GM19455 (cell line): ENCODE results near the gene KATNAL2.
"Not testable (repeated sequence)": the region's sequence is repeated elsewhere in the genome, so short reads cannot be mapped to it uniquely, and the experiment has no call there.

Experiments used
- ATAC-seq: cut with Tn5 transposase; IDR thresholded peaks from one replicate; pipeline ENCODE4 v1.9.1; 2021; ENCODE audit not compliant: unreplicated experiment

The KATNAL2 gene

DNA sequence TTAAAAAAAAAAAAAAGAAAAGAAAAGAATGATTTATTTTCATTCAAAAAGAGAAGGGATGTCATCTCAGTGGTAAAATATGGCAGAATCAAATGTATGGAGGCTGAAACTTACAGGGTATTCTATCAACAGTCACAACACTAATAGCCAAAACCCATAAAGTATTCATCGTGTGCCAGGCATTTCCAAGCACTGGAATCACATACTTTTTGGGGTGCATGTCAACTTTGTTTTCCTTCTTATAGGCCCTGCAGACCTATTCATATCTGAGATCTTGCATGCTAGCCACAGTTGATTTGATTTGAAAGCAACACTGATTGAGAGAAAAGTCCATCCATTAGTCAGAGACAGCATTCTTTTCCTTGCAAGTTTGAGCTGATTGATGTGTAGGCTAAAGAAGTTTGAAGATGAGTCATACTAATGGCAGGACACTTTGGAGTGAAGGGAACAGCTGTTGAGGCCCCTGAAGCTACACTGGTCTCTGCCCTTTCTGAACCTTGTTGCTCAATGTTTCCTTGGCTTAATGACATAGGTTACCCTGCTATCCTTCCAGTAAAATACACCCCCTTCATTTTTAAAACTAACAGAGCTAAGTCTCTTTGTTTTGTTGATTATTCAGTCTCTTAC is 22.0 kb downstream of the KATNAL2 start:
- no peak for ATAC-seq

DNA sequence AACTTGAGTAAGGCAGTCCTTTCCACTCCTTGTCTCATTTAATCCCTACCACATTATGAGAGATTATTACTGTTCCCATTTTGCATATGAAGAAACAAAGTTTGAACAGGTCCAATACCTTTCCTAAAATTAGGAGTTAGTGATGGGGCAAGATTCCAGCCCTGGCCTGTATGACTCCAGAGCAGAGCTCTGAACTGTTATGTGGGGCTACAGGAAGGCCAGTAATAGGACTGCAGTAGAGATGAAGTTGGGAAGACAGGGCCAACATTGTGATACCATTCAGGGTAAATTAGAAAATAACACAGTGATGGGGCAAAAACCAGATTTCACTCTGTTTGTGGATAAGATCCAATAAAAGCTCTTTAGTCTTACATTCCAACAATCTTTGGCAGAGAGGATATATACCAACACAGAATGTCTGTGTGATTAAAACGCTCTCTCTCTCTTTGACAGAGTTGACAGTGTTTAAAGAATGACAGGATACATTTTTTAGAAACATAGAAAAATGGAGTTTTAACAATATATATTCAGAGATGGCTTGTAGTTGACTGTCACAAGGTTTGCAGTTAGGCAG is 22.7 kb downstream of the KATNAL2 start:
- no peak for ATAC-seq

DNA sequence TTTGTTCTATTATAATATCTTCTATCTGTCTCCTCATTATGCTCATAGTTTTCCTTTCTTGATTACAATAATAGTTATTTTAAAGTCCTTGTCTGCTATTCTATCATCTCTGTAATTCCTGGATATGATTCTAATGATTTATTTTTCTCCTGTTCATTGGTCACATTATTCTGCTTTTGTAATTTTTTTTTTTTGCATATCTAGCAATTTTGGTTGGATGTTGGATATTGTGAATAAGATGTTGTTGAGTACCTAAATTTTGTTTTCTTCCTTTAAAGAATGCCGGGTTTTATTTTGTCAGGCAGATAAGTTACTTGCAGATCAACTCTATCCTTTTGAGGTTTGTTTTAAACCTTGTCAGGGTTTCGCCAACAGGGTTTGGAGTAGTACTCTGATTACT is 25.2 kb downstream of the KATNAL2 start:
- no peak for ATAC-seq

DNA sequence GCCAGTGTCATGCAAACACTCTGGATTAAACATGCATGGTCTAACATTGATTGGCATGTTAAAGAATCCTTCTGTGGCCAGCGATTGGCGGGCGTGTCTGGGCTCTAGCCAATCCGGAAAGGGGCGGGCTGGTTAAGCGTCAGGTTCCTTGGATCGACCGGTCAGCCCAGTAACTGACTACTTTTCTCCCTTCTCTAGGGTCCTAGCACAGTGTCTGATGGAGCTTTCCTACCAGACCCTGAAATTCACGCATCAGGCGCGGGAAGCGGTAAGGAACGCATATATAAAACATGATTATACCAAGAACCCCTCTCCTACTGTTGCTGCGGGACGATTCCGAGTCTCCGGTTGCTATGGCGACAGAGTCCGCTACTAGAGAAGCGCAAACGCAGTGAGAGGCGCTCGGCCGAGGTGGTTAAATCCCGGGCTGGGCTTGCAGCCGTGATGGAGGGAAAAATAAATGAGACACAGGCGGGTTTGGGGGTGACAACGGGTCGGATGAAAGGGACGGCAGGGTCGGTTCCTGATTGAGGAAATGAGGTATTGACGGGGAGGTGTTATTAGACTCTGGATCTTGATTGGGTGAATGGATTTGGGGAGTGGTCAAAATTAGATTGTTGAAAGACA is 29.4 kb downstream of the KATNAL2 start:
- ATAC-seq, result peak; percentile 93

DNA sequence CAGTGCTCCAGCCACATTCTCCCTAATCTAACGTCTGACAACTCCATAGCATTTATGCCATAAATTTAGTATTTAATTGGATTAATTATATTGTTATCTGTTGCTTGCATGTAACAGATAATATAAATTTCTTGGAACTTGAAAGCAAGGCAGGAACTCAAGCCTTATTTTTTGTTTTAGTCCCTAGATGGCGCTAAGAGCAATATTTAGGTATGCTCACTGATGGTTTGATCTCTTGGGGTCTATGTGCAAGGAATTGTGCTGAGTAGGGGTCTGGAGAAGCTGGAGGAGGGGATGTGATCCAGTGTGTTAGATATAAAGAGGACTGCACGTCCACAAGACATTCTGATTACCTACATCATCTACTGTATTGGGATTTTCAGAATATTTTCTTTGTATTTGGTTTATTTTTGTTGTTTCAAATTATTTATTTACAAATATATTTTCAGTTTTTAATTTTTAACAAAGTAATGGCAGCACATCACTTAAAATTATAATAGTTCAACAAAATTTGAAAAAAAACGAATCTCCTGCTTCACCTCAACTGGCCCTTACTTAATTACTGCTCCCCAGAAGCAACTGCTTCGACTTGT is 32.8 kb downstream of the KATNAL2 start:
- no peak for ATAC-seq

DNA sequence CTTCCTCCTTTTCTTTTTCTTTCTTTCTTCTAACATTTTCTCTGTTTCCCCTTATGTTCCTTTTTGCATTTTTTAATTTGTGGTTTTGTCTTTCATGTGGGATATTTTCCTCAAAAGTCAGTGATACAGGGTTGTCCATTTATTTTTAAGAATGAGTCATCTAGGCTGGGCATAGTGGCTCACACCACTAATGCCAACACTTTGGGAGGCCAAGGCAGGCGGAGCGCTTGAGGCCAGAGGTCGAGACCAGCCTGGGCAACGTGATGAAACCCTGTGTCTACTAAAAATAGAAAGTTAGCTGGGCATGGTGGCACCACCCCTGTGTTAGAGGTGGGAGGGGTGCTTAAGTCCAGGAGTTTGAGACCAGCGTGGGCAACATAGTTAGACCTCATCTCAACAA is 35.8 kb downstream of the KATNAL2 start:
- no peak for ATAC-seq

DNA sequence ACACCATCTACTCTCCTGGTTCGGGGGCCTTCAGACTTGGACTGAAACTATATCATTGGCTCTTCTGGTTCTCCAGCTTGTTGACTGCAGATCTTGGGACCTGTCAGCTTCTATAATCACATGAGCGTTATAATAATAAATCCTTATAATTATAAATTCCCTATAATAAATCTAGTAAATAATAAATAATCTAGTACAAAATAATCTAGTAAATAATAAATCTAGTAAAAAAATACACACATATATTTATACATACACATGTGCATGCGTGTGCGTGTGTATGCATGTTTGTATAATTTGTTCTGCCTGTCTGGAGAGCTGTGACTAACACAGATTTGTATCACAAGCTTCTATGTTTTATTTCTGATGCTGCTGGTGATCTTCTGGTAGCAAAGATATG is 40.8 kb downstream of the KATNAL2 start:
- ATAC-seq, result no peak

DNA sequence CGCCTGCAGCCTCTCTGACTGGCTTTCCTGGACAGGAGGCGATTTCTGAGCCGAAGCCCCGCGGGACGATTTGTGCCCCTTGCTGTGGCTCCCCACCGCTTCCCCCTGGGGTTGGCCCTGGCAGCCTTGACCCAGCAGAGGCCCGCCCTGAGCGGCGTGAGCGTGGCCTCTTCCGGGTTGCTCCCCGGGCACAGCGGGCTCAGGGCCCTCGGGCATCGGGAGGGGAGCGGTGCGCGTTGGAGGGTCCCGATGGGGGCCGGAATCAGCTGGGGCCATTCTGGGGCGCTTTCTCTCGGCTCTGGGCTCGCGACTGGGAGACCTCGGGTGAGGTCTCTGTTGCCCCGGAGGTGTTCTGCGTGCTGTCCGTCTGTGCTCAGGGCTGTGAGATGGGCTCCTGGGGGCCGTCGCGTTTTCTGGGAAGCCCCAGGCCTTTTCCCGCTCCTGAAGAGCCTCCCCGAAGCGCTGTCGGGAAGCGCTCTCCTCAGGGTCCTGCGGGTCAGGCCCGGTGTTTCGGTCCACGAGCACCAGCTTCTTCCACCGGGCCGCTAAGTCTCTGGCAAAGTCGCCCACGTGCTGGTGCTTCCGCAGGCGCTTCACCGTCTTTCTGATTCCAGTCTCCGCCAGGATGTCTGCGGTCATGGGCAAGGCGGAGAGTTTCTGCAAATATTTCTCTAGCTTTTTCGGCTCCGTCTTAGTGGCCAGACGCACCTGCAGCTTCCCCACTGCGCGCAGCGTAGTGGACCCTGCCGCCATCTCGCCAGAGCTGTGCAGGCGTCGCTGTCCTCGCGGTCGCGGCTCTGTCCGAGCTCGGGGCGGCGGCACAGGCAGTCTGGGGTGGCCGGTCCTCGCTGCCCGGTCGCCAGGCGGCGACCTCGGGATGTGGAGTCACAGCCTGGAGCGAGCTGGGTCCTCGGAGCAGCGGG is 46.5 kb downstream of the KATNAL2 start:
- ATAC-seq, result not testable (repeated sequence)

DNA sequence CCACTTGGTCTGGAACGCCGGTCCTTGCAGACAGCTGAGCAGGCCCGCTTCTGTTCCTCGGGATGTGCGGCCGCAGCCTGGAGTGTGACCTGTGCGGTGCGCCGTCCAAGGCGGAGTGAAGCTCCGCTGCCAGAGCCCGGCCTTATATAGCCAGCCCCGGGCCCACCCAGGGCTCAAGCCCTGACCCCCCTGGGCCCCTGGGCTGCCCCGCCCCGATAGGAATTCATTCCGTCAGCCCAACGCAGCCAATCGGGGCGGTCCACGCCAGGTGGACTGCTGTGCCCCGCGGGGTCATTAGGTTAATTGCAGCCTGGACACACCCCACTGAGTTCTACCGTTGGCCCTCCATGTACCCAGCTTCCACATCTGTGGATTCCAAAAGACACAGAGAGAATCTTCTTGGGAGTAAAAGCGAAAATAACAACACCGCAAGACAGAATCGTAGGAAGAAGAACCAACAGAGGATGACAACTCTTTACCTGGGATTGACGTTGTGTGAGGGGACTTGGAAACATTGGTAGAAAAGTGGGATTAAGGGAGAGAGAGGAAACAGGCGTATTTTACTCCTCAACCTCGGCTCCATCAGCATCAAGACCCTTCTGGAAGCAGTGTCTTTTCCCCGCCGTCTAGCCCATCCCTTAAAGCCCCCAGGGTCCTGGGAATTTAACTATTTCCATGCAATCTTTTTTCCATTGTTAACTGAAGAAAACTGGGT is 47.3 kb downstream of the KATNAL2 start:
- not testable (repeated sequence) for ATAC-seq

DNA sequence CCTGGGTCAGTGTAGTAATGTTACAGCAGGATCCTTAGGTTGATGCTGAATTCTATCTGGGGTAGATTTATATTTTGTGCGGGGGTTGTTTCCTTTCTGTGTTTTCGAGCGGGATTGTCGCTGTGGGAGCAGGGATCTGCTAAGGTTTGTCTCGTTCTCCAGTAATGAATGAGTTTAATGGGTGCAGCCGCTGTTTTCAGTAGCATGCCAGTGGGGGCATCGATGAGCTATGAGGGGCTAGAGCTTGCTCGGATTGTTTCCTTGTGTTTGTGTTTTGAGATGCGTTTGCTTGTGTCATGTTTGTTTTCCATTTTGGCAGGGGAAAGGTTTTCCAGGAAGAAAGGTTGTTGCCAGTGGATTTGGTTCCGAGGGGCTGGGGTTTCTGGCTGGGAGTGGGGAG is 48.9 kb downstream of the KATNAL2 start:
- ATAC-seq, result not testable (repeated sequence)

DNA sequence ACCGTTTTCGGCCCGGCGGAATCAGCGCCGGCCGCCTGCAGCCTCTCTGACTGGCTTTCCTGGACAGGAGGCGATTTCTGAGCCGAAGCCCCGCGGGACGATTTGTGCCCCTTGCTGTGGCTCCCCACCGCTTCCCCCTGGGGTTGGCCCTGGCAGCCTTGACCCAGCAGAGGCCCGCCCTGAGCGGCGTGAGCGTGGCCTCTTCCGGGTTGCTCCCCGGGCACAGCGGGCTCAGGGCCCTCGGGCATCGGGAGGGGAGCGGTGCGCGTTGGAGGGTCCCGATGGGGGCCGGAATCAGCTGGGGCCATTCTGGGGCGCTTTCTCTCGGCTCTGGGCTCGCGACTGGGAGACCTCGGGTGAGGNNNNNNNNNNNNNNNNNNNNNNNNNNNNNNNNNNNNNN is 52.1 kb downstream of the KATNAL2 start:
- not testable (repeated sequence) for ATAC-seq

DNA sequence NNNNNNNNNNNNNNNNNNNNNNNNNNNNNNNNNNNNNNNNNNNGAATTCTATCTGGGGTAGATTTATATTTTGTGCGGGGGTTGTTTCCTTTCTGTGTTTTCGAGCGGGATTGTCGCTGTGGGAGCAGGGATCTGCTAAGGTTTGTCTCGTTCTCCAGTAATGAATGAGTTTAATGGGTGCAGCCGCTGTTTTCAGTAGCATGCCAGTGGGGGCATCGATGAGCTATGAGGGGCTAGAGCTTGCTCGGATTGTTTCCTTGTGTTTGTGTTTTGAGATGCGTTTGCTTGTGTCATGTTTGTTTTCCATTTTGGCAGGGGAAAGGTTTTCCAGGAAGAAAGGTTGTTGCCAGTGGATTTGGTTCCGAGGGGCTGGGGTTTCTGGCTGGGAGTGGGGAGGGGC is 102.5 kb downstream of the KATNAL2 start:
- ATAC-seq, result not testable (repeated sequence)

DNA sequence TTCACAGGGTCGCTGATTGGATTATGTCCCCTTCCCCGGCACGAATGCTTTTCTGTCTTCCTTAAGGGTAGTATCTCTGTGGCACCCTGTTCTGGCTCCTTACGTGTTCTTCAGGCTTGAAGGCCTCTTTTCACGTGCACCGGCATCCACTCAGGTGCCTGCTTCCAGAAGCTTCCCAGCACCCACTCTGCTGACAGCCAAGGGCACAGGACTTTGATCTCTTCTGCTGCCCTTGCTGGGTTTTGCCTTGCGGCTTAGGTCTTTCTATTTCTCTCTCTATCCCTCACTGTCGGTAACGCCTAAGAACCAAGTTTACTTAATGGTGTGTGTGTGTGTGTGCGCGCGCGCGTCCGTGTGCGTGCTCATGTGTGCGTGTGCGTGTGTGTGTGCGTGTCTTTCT is 103.4 kb downstream of the KATNAL2 start:
- ATAC-seq, result not testable (repeated sequence)

DNA sequence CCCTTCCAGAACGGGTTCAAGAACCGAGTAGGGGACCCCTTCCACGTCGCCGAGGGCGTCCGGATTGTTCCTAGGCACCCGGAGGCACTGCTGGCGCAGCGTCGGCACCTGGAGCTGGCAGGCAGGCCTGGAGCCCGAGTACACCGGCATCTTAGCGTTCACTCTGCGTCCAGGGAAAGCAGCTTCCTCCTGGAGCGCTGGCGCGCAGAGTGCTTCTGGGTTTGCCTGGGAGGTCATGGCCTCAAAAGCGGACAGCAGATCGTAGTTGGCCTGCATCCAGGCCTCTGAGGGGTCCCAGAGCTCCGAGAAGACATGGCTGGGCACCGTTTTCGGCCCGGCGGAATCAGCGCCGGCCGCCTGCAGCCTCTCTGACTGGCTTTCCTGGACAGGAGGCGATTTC is 105.4 kb downstream of the KATNAL2 start:
- not testable (repeated sequence) for ATAC-seq

DNA sequence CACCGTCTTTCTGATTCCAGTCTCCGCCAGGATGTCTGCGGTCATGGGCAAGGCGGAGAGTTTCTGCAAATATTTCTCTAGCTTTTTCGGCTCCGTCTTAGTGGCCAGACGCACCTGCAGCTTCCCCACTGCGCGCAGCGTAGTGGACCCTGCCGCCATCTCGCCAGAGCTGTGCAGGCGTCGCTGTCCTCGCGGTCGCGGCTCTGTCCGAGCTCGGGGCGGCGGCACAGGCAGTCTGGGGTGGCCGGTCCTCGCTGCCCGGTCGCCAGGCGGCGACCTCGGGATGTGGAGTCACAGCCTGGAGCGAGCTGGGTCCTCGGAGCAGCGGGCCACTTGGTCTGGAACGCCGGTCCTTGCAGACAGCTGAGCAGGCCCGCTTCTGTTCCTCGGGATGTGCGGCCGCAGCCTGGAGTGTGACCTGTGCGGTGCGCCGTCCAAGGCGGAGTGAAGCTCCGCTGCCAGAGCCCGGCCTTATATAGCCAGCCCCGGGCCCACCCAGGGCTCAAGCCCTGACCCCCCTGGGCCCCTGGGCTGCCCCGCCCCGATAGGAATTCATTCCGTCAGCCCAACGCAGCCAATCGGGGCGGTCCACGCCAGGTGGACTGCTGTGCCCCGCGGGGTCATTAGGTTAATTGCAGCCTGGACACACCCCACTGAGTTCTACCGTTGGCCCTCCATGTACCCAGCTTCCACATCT is 106.5 kb downstream of the KATNAL2 start:
- ATAC-seq, result not testable (repeated sequence)

DNA sequence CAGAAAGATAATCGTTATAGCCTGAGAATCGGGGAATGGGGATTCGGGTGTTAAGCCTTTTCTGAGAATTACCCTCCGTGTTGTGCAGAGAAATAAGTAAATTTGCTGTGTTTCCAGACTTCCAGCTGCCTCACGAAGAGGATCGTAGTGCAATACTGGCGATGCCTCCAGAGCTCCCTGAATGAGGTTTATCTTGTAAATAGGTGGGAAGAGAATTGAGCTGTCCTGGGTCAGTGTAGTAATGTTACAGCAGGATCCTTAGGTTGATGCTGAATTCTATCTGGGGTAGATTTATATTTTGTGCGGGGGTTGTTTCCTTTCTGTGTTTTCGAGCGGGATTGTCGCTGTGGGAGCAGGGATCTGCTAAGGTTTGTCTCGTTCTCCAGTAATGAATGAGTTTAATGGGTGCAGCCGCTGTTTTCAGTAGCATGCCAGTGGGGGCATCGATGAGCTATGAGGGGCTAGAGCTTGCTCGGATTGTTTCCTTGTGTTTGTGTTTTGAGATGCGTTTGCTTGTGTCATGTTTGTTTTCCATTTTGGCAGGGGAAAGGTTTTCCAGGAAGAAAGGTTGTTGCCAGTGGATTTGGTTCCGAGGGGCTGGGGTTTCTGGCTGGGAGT is 108.3 kb downstream of the KATNAL2 start:
- not testable (repeated sequence) for ATAC-seq

DNA sequence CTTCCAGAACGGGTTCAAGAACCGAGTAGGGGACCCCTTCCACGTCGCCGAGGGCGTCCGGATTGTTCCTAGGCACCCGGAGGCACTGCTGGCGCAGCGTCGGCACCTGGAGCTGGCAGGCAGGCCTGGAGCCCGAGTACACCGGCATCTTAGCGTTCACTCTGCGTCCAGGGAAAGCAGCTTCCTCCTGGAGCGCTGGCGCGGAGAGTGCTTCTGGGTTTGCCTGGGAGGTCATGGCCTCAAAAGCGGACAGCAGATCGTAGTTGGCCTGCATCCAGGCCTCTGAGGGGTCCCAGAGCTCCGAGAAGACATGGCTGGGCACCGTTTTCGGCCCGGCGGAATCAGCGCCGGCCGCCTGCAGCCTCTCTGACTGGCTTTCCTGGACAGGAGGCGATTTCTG is 111.3 kb downstream of the KATNAL2 start:
- ATAC-seq, result not testable (repeated sequence)

DNA sequence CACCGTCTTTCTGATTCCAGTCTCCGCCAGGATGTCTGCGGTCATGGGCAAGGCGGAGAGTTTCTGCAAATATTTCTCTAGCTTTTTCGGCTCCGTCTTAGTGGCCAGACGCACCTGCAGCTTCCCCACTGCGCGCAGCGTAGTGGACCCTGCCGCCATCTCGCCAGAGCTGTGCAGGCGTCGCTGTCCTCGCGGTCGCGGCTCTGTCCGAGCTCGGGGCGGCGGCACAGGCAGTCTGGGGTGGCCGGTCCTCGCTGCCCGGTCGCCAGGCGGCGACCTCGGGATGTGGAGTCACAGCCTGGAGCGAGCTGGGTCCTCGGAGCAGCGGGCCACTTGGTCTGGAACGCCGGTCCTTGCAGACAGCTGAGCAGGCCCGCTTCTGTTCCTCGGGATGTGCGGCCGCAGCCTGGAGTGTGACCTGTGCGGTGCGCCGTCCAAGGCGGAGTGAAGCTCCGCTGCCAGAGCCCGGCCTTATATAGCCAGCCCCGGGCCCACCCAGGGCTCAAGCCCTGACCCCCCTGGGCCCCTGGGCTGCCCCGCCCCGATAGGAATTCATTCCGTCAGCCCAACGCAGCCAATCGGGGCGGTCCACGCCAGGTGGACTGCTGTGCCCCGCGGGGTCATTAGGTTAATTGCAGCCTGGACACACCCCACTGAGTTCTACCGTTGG is 112.4 kb downstream of the KATNAL2 start:
- ATAC-seq, result not testable (repeated sequence)

DNA sequence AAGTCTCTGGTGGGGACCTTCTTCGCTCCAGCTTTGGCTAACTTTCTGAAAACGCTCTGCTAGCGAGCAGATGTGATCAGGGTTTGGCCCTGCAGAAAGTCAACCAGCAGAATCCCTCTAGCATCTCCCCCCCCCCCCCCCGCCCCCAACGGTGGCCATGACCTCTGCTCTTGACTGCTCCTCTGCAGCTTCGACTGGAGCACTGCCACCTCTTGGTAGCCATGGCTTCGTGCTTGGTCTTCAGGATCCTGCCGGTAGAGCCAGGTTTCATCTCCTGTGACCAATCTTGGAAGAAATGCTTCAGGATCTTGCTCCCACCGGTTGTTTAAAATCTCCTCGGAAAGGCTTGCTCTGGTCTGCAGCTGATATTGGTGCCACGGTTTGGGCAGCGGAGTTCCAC is 113.5 kb downstream of the KATNAL2 start:
- ATAC-seq, result not testable (repeated sequence)
